ENCODE results near the gene OTUD7B. TPM values are rescaled to one million over a fixed set of nuclear protein-coding genes. Genes with fewer than 3 reads are reported as not detected.

OTUD7B gene
- total and polyA plus RNA-seq, 8 donors, result 2.6 to 16.9 (median 9.0) TPM

DNA sequence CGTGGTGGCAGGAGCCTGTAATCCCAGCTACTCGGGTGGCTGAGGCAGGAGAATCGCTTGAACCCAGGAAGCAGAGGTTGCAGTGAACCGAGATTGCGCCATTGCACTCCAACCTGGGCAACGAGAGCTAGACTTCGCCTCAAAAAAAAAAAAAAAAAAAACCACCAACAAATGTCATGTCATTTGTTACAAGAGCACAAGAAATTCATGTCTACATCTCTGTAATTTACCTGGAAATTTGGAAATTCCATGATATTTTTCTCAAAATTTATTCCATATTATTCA lies 40.5 kb upstream of the OTUD7B start:
- TF ChIP-seq, protein P1, sequence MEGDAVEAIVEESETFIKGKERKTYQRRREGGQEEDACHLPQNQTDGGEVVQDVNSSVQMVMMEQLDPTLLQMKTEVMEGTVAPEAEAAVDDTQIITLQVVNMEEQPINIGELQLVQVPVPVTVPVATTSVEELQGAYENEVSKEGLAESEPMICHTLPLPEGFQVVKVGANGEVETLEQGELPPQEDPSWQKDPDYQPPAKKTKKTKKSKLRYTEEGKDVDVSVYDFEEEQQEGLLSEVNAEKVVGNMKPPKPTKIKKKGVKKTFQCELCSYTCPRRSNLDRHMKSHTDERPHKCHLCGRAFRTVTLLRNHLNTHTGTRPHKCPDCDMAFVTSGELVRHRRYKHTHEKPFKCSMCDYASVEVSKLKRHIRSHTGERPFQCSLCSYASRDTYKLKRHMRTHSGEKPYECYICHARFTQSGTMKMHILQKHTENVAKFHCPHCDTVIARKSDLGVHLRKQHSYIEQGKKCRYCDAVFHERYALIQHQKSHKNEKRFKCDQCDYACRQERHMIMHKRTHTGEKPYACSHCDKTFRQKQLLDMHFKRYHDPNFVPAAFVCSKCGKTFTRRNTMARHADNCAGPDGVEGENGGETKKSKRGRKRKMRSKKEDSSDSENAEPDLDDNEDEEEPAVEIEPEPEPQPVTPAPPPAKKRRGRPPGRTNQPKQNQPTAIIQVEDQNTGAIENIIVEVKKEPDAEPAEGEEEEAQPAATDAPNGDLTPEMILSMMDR (IDR thresholded peaks at IDR 0.05), result no peak
- Histone ChIP-seq H3K36me3 (no peaks in the 10 kb centered on the region), H3K4me3 (no peak overlapping the region), H3K4me1 (no peaks in the 10 kb centered on the region), H3K27me3 (no peaks in the 10 kb centered on the region), H3K9me3 (no peaks in the 10 kb centered on the region), H3K27ac (no peak overlapping the region)
- FAIRE-seq (no peak), DNase-seq (no peak), ATAC-seq (no peak)
- WGBS, 2 donors, result 50 to 52% methylated on average over 7 of the region's 7 CpGs
- intact Hi-C loops (cut with DNase I), result loop anchor here in 1 of 3 donors (5.0 kb wide), 1 partner anchor 89 kb away; no protein-coding TSS in a partner anchor

DNA sequence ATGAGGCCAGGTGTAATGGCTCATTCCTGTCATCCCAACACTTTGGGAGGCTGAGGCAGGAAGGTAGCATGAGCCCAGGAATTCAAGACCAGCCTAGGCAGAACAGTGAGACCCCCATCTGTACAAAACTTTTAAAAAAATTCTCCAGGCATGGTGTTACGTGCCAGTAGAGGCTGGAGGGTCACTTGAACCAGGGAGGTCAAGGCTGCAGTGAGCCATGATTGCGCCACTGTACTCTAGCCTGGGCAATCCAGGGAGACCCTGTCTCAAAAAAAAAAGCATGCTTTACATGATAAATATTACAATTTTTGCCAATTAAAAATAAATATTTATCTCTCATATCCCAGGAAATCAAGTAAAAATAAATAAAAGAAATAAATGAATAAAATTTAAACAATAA lies 39.4 kb upstream of the OTUD7B start:
- FAIRE-seq (no peak), ATAC-seq (no peak), DNase-seq (no peak)
- TF ChIP-seq, protein P1 (IDR thresholded peaks at IDR 0.05), result no peak
- Histone ChIP-seq H3K27me3 (no peaks in the 10 kb centered on the region), H3K9me3 (no peaks in the 10 kb centered on the region), H3K4me3 (no peak overlapping the region), H3K27ac (no peak overlapping the region), H3K4me1 (no peaks in the 10 kb centered on the region), H3K36me3 (no peaks in the 10 kb centered on the region)
- 89% methylated on average over 2 of the region's 2 CpGs for WGBS, 2 donors
- intact Hi-C loops (cut with DNase I), result loop anchor here (5.0 to 10.0 kb wide), 2 partner anchors 85 to 88 kb away; no protein-coding TSS in a partner anchor

DNA sequence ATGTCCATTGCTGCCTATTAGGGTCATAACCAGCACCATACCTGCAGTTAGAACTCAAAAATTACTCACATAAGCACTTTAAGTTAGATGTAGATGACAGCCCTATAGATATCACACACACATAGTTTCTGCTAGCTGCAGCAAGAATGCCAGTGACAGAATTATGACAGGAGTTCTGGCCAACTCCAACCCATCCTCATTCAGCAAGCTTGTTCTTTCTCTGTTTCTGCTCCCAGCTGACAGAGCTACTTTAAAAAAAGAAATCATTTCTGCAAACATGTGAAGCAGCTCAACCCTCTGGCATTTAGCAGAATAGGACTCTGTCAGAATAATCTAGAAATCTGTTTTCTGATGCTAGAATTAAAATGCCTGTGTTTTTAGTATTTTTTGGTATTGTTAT lies 23.8 kb upstream of the OTUD7B start:
- H3K4me3 ChIP-seq, result no peak overlapping the region
- intact Hi-C loops (cut with DNase I), result no loop called here
- no peak for FAIRE-seq
- no peaks in the 10 kb centered on the region for H3K36me3 ChIP-seq
- TF ChIP-seq, protein P1 (IDR thresholded peaks at IDR 0.05), result no peak
- ATAC-seq, result no peak
- no peaks in the 10 kb centered on the region for H3K27me3 ChIP-seq
- DNase-seq, result no peak
- H3K27ac ChIP-seq, result no peak overlapping the region
- H3K4me1 ChIP-seq, result peaks cover 0 to 5% (median 0%) of the 10 kb centered on the region in 3 donors
- no peaks in the 10 kb centered on the region for H3K9me3 ChIP-seq

DNA sequence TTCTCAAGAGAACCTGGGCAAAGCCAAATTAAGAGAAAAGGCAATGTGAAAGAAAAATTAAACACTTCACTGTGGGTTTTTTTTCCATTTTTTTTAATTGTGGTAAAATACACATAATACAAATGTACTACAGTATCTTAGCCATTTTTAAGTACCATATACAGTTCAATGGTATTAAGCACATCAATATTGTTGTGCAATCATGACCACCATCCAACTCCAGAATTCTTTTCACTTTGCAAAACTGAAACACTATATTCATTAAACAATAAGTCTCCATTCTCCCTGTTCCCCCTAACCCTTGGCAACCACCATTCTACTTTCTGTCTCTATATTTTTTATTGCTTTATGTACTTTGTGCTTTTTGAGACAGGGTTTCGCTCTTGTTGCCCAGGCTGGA lies 17.8 kb upstream of the OTUD7B start:
- no peak for FAIRE-seq
- TF ChIP-seq, protein P1 (IDR thresholded peaks at IDR 0.05), result no peak
- no peak for ATAC-seq
- Histone ChIP-seq H3K27me3 (no peaks in the 10 kb centered on the region), H3K4me3 (no peak overlapping the region), H3K27ac (no peak overlapping the region), H3K36me3 (no peaks in the 10 kb centered on the region), H3K4me1 (peaks cover 0 to 5% (median 0%) of the 10 kb centered on the region in 3 donors), H3K9me3 (no peaks in the 10 kb centered on the region)
- 98 to 100% methylated on average over 1 of the region's 1 CpG for WGBS, 2 donors
- DNase-seq, result no peak
- intact Hi-C loops (cut with DNase I), result no loop called here

DNA sequence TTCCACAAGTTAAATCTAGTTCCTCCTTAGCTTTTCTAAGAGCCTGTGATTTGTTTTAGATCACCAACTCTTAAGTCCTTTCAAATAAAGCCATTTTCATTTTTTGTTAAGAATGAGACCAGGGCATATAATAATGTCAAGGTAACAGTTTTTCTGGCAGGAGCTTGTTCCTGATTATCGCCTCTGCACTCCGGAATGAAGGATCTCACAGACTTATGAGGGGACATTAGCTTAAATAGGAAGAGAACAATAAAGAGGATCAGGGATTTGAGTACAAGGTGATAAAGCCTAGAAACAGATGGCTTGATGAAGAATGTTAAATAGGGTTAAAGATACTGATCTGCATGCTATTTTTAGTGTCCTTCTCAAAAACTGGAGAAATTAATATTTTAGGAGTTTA lies 13.6 kb upstream of the OTUD7B start:
- ATAC-seq (no peak), FAIRE-seq (no peak), DNase-seq (no peak)
- no peaks in the 10 kb centered on the region for H3K36me3 ChIP-seq
- H3K9me3 ChIP-seq, result no peaks in the 10 kb centered on the region
- TF ChIP-seq, protein P1 (IDR thresholded peaks at IDR 0.05), result no peak
- no peak overlapping the region for H3K27ac ChIP-seq
- H3K4me3 ChIP-seq, result no peak overlapping the region
- H3K27me3 ChIP-seq, result no peaks in the 10 kb centered on the region
- intact Hi-C loops (cut with DNase I), result no loop called here
- 74 to 85% methylated on average over 2 of the region's 2 CpGs for WGBS, 2 donors
- H3K4me1 ChIP-seq, result peaks cover 7 to 22% (median 14%) of the 10 kb centered on the region in 3 donors

All from pancreas (tissue), 10 donors.